ENCODE measurements around the gene HYAL2.
A peak's percentile ranks its signal among the peaks of the same experiment; 100 is the strongest.

Gene HYAL2

DNA sequence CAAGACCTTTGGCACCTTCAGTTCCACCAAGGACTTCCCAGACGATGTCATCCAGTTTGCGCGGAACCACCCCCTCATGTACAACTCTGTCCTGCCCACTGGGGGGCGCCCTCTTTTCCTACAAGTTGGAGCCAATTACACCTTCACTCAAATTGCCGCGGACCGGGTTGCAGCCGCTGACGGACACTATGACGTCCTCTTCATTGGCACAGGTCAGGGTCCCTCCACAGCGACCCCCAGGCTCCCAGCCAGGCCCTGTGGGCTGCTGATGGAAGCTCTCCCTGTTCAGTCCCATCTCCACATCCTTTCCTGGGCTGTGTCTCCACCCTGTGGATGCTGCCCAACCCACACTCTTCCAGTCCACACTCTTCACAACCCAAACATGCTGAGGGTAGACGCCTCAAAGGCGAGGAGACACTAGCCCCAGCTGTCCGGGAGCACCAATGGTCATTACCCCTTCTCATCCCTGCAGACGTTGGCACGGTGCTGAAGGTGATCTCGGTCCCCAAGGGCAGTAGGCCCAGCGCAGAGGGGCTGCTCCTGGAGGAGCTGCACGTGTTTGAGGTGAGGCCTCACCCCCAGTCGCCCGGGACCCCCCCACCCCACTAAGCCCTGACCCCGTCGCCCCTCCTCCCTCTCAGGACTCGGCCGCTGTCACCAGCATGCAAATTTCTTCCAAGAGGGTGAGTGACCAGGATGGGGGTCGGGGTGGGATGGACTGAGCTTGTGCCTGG lies 48.0 kb downstream of the HYAL2 start (continued):
- TF ChIP-seq ZNF558 (tag by site-specific recombination; IDR thresholded peaks at IDR 0.05) (no peak), SP3 (tag by site-specific recombination; IDR thresholded peaks at IDR 0.05) (no peak), ZNF146 (tag by site-specific recombination; IDR thresholded peaks at IDR 0.05) (no peak), SP7 (tag by site-specific recombination; IDR thresholded peaks at IDR 0.05) (peak; percentile 27; the same call in 1 of the 2 replicates), ZNF19 (tag by site-specific recombination; IDR thresholded peaks at IDR 0.05; ENCODE audit: low read depth) (no peak), ZNF133 (tag by site-specific recombination; IDR thresholded peaks at IDR 0.05) (peak; percentile 99), ZNF2 (tag by site-specific recombination; IDR thresholded peaks at IDR 0.05) (0 out of 2 replicates have a peak, but pooled peaks have one; percentile 45), EGR2 (tag by site-specific recombination; IDR thresholded peaks at IDR 0.05; ENCODE audit: low read depth) (peak; percentile 51; the same call in 1 of the 2 replicates), ZNF768 (tag by site-specific recombination; IDR thresholded peaks at IDR 0.05) (no peak), ZNF654 (tag by site-specific recombination; IDR thresholded peaks at IDR 0.05; ENCODE audit: low read depth) (peak; percentile 62), TRIM28 (IDR thresholded peaks at IDR 0.05; ENCODE audit: borderline replicate concordance, low read length) (0 out of 2 replicates have a peak, but pooled peaks have one; percentile 35), ZNF501 (tag by site-specific recombination; IDR thresholded peaks at IDR 0.05) (0 out of 2 replicates have a peak, but pooled peaks have one; percentile 48), ZNF561 (tag by site-specific recombination; IDR thresholded peaks at IDR 0.05; ENCODE audit: borderline replicate concordance) (no peak), ZNF121 (tag by site-specific recombination; IDR thresholded peaks at IDR 0.05) (no peak), KLF9 (tag by site-specific recombination; IDR thresholded peaks at IDR 0.05; ENCODE audit: low read depth) (0 out of 2 replicates have a peak, but pooled peaks have one; percentile 27)
- TF ChIP-seq, protein P1, sequence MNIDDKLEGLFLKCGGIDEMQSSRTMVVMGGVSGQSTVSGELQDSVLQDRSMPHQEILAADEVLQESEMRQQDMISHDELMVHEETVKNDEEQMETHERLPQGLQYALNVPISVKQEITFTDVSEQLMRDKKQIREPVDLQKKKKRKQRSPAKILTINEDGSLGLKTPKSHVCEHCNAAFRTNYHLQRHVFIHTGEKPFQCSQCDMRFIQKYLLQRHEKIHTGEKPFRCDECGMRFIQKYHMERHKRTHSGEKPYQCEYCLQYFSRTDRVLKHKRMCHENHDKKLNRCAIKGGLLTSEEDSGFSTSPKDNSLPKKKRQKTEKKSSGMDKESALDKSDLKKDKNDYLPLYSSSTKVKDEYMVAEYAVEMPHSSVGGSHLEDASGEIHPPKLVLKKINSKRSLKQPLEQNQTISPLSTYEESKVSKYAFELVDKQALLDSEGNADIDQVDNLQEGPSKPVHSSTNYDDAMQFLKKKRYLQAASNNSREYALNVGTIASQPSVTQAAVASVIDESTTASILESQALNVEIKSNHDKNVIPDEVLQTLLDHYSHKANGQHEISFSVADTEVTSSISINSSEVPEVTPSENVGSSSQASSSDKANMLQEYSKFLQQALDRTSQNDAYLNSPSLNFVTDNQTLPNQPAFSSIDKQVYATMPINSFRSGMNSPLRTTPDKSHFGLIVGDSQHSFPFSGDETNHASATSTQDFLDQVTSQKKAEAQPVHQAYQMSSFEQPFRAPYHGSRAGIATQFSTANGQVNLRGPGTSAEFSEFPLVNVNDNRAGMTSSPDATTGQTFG (tag by site-specific recombination; IDR thresholded peaks at IDR 0.05; ENCODE audit: borderline replicate concordance) = no peak
- TF ChIP-seq, protein P2, sequence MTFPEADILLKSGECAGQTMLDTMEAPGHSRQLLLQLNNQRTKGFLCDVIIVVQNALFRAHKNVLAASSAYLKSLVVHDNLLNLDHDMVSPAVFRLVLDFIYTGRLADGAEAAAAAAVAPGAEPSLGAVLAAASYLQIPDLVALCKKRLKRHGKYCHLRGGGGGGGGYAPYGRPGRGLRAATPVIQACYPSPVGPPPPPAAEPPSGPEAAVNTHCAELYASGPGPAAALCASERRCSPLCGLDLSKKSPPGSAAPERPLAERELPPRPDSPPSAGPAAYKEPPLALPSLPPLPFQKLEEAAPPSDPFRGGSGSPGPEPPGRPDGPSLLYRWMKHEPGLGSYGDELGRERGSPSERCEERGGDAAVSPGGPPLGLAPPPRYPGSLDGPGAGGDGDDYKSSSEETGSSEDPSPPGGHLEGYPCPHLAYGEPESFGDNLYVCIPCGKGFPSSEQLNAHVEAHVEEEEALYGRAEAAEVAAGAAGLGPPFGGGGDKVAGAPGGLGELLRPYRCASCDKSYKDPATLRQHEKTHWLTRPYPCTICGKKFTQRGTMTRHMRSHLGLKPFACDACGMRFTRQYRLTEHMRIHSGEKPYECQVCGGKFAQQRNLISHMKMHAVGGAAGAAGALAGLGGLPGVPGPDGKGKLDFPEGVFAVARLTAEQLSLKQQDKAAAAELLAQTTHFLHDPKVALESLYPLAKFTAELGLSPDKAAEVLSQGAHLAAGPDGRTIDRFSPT (tag by site-specific recombination; IDR thresholded peaks at IDR 0.05) = no peak
- TF ChIP-seq, protein P3, sequence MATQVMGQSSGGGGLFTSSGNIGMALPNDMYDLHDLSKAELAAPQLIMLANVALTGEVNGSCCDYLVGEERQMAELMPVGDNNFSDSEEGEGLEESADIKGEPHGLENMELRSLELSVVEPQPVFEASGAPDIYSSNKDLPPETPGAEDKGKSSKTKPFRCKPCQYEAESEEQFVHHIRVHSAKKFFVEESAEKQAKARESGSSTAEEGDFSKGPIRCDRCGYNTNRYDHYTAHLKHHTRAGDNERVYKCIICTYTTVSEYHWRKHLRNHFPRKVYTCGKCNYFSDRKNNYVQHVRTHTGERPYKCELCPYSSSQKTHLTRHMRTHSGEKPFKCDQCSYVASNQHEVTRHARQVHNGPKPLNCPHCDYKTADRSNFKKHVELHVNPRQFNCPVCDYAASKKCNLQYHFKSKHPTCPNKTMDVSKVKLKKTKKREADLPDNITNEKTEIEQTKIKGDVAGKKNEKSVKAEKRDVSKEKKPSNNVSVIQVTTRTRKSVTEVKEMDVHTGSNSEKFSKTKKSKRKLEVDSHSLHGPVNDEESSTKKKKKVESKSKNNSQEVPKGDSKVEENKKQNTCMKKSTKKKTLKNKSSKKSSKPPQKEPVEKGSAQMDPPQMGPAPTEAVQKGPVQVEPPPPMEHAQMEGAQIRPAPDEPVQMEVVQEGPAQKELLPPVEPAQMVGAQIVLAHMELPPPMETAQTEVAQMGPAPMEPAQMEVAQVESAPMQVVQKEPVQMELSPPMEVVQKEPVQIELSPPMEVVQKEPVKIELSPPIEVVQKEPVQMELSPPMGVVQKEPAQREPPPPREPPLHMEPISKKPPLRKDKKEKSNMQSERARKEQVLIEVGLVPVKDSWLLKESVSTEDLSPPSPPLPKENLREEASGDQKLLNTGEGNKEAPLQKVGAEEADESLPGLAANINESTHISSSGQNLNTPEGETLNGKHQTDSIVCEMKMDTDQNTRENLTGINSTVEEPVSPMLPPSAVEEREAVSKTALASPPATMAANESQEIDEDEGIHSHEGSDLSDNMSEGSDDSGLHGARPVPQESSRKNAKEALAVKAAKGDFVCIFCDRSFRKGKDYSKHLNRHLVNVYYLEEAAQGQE (tag by site-specific recombination; IDR thresholded peaks at IDR 0.05) = no peak
- TF ChIP-seq, protein P4, sequence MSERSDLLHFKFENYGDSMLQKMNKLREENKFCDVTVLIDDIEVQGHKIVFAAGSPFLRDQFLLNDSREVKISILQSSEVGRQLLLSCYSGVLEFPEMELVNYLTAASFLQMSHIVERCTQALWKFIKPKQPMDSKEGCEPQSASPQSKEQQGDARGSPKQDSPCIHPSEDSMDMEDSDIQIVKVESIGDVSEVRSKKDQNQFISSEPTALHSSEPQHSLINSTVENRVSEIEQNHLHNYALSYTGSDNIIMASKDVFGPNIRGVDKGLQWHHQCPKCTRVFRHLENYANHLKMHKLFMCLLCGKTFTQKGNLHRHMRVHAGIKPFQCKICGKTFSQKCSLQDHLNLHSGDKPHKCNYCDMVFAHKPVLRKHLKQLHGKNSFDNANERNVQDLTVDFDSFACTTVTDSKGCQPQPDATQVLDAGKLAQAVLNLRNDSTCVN (tag by site-specific recombination; optimal IDR thresholded peaks at IDR 0.05) = no peak
